Measurements from ENCODE around the gene ST6GALNAC5. TPM values are rescaled to one million over a fixed set of nuclear protein-coding genes. Genes with fewer than 3 reads are reported as not detected.

Gene ST6GALNAC5
- total and polyA plus RNA-seq, 10 of the 15 experiments (the other 5 are each of a cell fraction or from before 2014, with no cell fraction given), result under 0.01 to 1.8 (median 0.07) TPM; not detected in 6

GRCh38 chr1:76950306-76950705 is 83.0 kb downstream of the ST6GALNAC5 start:
- no peak for DNase-seq (ENCODE audit: low read depth, low spot score)
- Histone ChIP-seq H3K27ac (ENCODE audit: control insufficient read depth, insufficient read depth) (no peak overlapping the region), H4K20me1 (ENCODE audit: control insufficient read depth, insufficient read depth) (no peaks in the 10 kb centered on the region), H3K36me3 (ENCODE audit: control insufficient read depth in 2 of 2, insufficient read depth in 2 of 2, low read length in 1 of 2) (no peaks in the 10 kb centered on the region), H3K4me3 (no peak overlapping the region), H3K4me1 (ENCODE audit: control insufficient read depth, insufficient read depth, low read length) (no peaks in the 10 kb centered on the region), H3K79me2 (ENCODE audit: control insufficient read depth, insufficient read depth, low read length) (no peaks in the 10 kb centered on the region), H3K9me3 (replicated peaks; ENCODE audit: control insufficient read depth, insufficient read depth, low read length) (no peaks in the 10 kb centered on the region), H3K9ac (ENCODE audit: control insufficient read depth, insufficient read depth, low read length) (no peak overlapping the region), H2AFZ (ENCODE audit: control insufficient read depth, low read depth, low read length) (no peak overlapping the region), H3K4me2 (ENCODE audit: control insufficient read depth, insufficient read depth) (no peak overlapping the region), H3K27me3 (replicated peaks in 1 of 2; ENCODE audit: control insufficient read depth in 2 of 2, insufficient read depth in 2 of 2, low read length in 1 of 2) (0 out of 4 replicates have a peak, but pooled peaks cover 0 to 1% of the 10 kb centered on the region in 2 experiments)
- 2% methylated on average over 2 of the region's 2 CpGs for WGBS (ENCODE audit: insufficient coverage, insufficient replicate concordance, low lambda C conversion rate, missing lambda C conversion rate)
- BruUV-seq (replicated peaks), result no TSS peak
- ATAC-seq, result no peak
- CTCF ChIA-PET, result interaction anchor here (1.2 to 6.5 kb wide), 6 partner anchors 8 to 80 kb away, joined by 3 to 47 read pairs (median 15); no protein-coding TSS in a partner anchor
- RAD21 ChIA-PET (ENCODE audit: unreplicated experiment), result interaction anchor here (1.1 to 7.3 kb wide), 4 partner anchors 9 to 79 kb away, joined by 4 to 117 read pairs (median 18); no protein-coding TSS in a partner anchor
- SMC1A ChIA-PET (ENCODE audit: uncharacterized antibody, unreplicated experiment), result interaction anchor here (0.8 to 11.0 kb wide), 10 partner anchors 9 to 119 kb away, joined by 3 to 215 read pairs (median 4); no protein-coding TSS in a partner anchor
- POLR2A ChIA-PET, result interaction anchor here (0.8 to 6.3 kb wide), 4 partner anchors 10 to 26 kb away, joined by 3 to 54 read pairs (median 4); no protein-coding TSS in a partner anchor
- intact Hi-C loops (cut with micrococcal nuclease; ENCODE audit: unreplicated experiment), result no loop called here
- in situ Hi-C loops (cut with MboI), result no loop called here
- TF ChIP-seq ZNF687 (IDR thresholded peaks at IDR 0.05) (no peak), MTA3 (IDR thresholded peaks at IDR 0.05; ENCODE audit: borderline replicate concordance, low read length) (no peak), MYB (IDR thresholded peaks at IDR 0.05; ENCODE audit: borderline replicate concordance, low read depth, low read length) (no peak), CHD1 (IDR thresholded peaks at IDR 0.05; ENCODE audit: low read depth, low read length) (no peak), KLF5 (IDR thresholded peaks at IDR 0.05; ENCODE audit: partially characterized antibody) (no peak), SUZ12 (IDR thresholded peaks at IDR 0.05; ENCODE audit: unreplicated experiment) (no peak), NKRF (conservative IDR thresholded peaks at IDR 0.05) (no peak), FOS (IDR thresholded peaks at IDR 0.05; ENCODE audit: borderline replicate concordance, extremely low read depth, insufficient read length) (no peak), IKZF1 (conservative IDR thresholded peaks at IDR 0.05) (no peak)
- no peak for FAIRE-seq
